ENCODE data around the gene RNF225. TPM values are rescaled to one million over a fixed set of nuclear protein-coding genes. Genes with fewer than 3 reads are reported as not detected.

The RNF225 gene
- total and polyA plus RNA-seq, 2 of the 13 experiments (the other 11 are each of a cell fraction or from before 2014, with no cell fraction given), result not detected

GRCh38 chr19:58386576-58387337 lies 8.7 kb upstream of the RNF225 start, which contains the start of gene RPS5 (continued):
- TF ChIP-seq FOXK2 (IDR thresholded peaks at IDR 0.05) (no peak; the same call in 1 of the 2 replicates), NRL (CRISPR knock-in tag; IDR thresholded peaks at IDR 0.05; ENCODE audit: borderline replicate concordance) (peak; percentile 67), ZNF580 (CRISPR knock-in tag; IDR thresholded peaks at IDR 0.05; ENCODE audit: borderline replicate concordance, low read depth) (peak; percentile 68; the same call in 1 of the 2 replicates), RXRA (CRISPR knock-in tag; IDR thresholded peaks at IDR 0.05) (peak; percentile 60), ZNF747 (CRISPR knock-in tag; IDR thresholded peaks at IDR 0.05; ENCODE audit: borderline replicate concordance) (peak; percentile 56), EED (CRISPR knock-in tag; IDR thresholded peaks at IDR 0.05) (no peak; the same call in 1 of the 2 replicates), E2F1 (CRISPR knock-in tag; IDR thresholded peaks at IDR 0.05) (peak; percentile 60; the same call in 1 of the 2 replicates), ZFP36L1 (CRISPR knock-in tag; IDR thresholded peaks at IDR 0.05) (peak; percentile 25; the same call in 1 of the 2 replicates), FIP1L1 (IDR thresholded peaks at IDR 0.05; ENCODE audit: borderline replicate concordance, insufficient read depth, low read depth, low read length) (peak; percentile 32; the same call in 1 of the 2 replicates), ZNF550 (CRISPR knock-in tag; IDR thresholded peaks at IDR 0.05; ENCODE audit: borderline replicate concordance) (no peak), ZNF552 (CRISPR knock-in tag; IDR thresholded peaks at IDR 0.05; ENCODE audit: borderline replicate concordance) (no peak), ZBTB1 (CRISPR knock-in tag; IDR thresholded peaks at IDR 0.05; ENCODE audit: borderline replicate concordance) (no peak), ATF4 (CRISPR knock-in tag; IDR thresholded peaks at IDR 0.05) (peak in 1 of 2 experiments; percentile 56; a peak in 1 of 4 replicates), GPBP1L1 (CRISPR knock-in tag; IDR thresholded peaks at IDR 0.05) (no peak), ZNF33A (CRISPR knock-in tag; IDR thresholded peaks at IDR 0.05; ENCODE audit: borderline replicate concordance) (no peak), SAP130 (CRISPR knock-in tag; IDR thresholded peaks at IDR 0.05; ENCODE audit: low read depth) (peak; percentile 97), ZFX (CRISPR knock-in tag; IDR thresholded peaks at IDR 0.05; ENCODE audit: low read depth) (peak; percentile 95), MLLT10 (CRISPR knock-in tag; IDR thresholded peaks at IDR 0.05) (no peak), HNRNPK (IDR thresholded peaks at IDR 0.05; ENCODE audit: low read depth, low read length, poor library complexity, severe bottlenecking) (no peak), ZNF230 (CRISPR knock-in tag; IDR thresholded peaks at IDR 0.05) (peak; percentile 53), ZNF253 (CRISPR knock-in tag; IDR thresholded peaks at IDR 0.05; ENCODE audit: borderline replicate concordance) (no peak), NR3C1 (CRISPR knock-in tag; IDR thresholded peaks at IDR 0.05) (no peak; the same call in 1 of the 2 replicates), ZNF260 (CRISPR knock-in tag; IDR thresholded peaks at IDR 0.05; ENCODE audit: borderline replicate concordance, low read depth) (no peak), ZNF746 (CRISPR knock-in tag; IDR thresholded peaks at IDR 0.05) (peak; percentile 52), ZNF121 (CRISPR knock-in tag; IDR thresholded peaks at IDR 0.05) (no peak), SMC3 (IDR thresholded peaks at IDR 0.05; ENCODE audit: low read length) (no peak)
